Endothelial cell of umbilical vein (primary cell): Measurements from ENCODE around the gene C16orf74. TPM values are rescaled to one million over a fixed set of nuclear protein-coding genes. Genes with fewer than 3 reads are reported as not detected.

ENCODE experiments used
- BruUV-seq: library from RNA; stranded (reverse); fragments of 400-500 nt; replicated peaks from 2 replicates; lab custom pipeline; 2021; lab: Mats Ljungman, UMichigan
- CTCF ChIA-PET: fragments of 300-600, 350-600 bp; sonication (Branson Sonifier 250); formaldehyde crosslinking; loops from one replicate; lab custom pipeline; 2021; ENCODE audit warnings: antibody characterized with exemption, inconsistent platforms; lab: Charles Lee
- POLR2A ChIA-PET: fragments of 300-600, 350-600 bp; sonication (Branson Sonifier 250); formaldehyde crosslinking; loops from one replicate; lab custom pipeline; 2021; ENCODE audit warnings: antibody characterized with exemption, inconsistent platforms; lab: Charles Lee
- DNase-seq: peaks from one replicate; pipeline ENCODE4 v3.0.0-alpha.2; 2011; ENCODE audit warnings: low read depth, low spot score
- FAIRE-seq: peaks from 2 replicates; lab custom pipeline; 2011; peaks lifted over from hg19 to GRCh38; lab: Jason Lieb, UNC
- H2AFZ ChIP-seq: 2 replicates; pipeline ENCODE4 v1.6.0; 2012; ENCODE audit warnings: low read depth, low read length, control low read depth, inconsistent platforms
- H3K27ac ChIP-seq: 2 replicates; pipeline ENCODE4 v1.5.1; 2011; ENCODE audit warnings: low read depth, mild to moderate bottlenecking, control low read depth, low read length, moderate library complexity; ENCODE audit not compliant: insufficient read depth
- H3K27me3 ChIP-seq, 2 experiments: 2 replicates each; pipeline versions ENCODE4 v1.6.0 to v1.6.1; 2011; ENCODE audit warnings: low read length in 2 of 2, mixed read lengths in 1 of 2; ENCODE audit not compliant: control insufficient read depth in 2 of 2, insufficient read depth in 2 of 2
- H3K36me3 ChIP-seq, 2 experiments: 2 replicates in 1 of 2; 3 replicates in 1 of 2; pipeline ENCODE4 v1.5.1; 2011; ENCODE audit warnings: low read length in 2 of 2, mild to moderate bottlenecking in 1 of 2, moderate library complexity in 1 of 2; ENCODE audit not compliant: control insufficient read depth in 2 of 2, insufficient read depth in 2 of 2; ENCODE audit errors: extremely low read depth in 1 of 2
- H3K4me1 ChIP-seq: 3 replicates; pipeline ENCODE4 v1.5.1; 2011; ENCODE audit warnings: mild to moderate bottlenecking, low read length; ENCODE audit not compliant: control insufficient read depth, insufficient read depth; ENCODE audit errors: extremely low read depth
- H3K4me2 ChIP-seq: 2 replicates; pipeline ENCODE4 v1.6.1; 2011; ENCODE audit warnings: low read length, control low read depth, mixed read lengths; ENCODE audit not compliant: insufficient read depth
- H3K4me3 ChIP-seq, 3 experiments: fragments of 200-600 bp in 1 of 3; sonication (generic), shearing (Covaris generic) in 1 of 3; replicated peaks in 1 of 3; 2 replicates each; pipeline ENCODE4 v1.5.1; 2011 to 2016; ENCODE audit warnings: control low read depth in 3 of 3, low read length in 3 of 3, mild to moderate bottlenecking in 2 of 3, inconsistent platforms in 1 of 3, low read depth in 1 of 3, moderate library complexity in 1 of 3; ENCODE audit not compliant: insufficient read depth in 1 of 3
- H3K79me2 ChIP-seq: 2 replicates; pipeline ENCODE4 v1.6.0; 2012; ENCODE audit warnings: low read length, inconsistent platforms; ENCODE audit not compliant: control insufficient read depth, insufficient read depth
- H3K9ac ChIP-seq: replicated peaks from 2 replicates; pipeline ENCODE3; 2011; ENCODE audit warnings: low read length, control low read depth; ENCODE audit not compliant: insufficient read depth; ENCODE audit errors: extremely low read depth
- H3K9me1 ChIP-seq: replicated peaks from 3 replicates; pipeline ENCODE4 v1.6.0; 2011; ENCODE audit warnings: mild to moderate bottlenecking, low read length; ENCODE audit not compliant: control insufficient read depth, insufficient read depth; ENCODE audit errors: extremely low read depth
- H3K9me3 ChIP-seq: replicated peaks from 2 replicates; pipeline ENCODE4 v1.5.1; 2012; ENCODE audit warnings: low read length, inconsistent platforms; ENCODE audit not compliant: control insufficient read depth, insufficient read depth
- H4K20me1 ChIP-seq: replicated peaks from 2 replicates; pipeline ENCODE3; 2011; ENCODE audit warnings: mild to moderate bottlenecking, low read length; ENCODE audit not compliant: control insufficient read depth, insufficient read depth; ENCODE audit errors: extremely low read depth
- EZH2 ChIP-seq: IDR thresholded peaks from 2 replicates; pipeline ENCODE4 v1.6.1; 2012; ENCODE audit warnings: borderline replicate concordance, low read depth, mild to moderate bottlenecking, moderate library complexity, low read length, inconsistent platforms; ENCODE audit not compliant: severe bottlenecking
- FOS ChIP-seq: IDR thresholded peaks from 2 replicates; pipeline ENCODE4 v1.6.1; 2011; ENCODE audit warnings: mild to moderate bottlenecking, low read length, moderate library complexity, borderline replicate concordance; ENCODE audit not compliant: insufficient read depth
- GATA2 ChIP-seq: IDR thresholded peaks from 2 replicates; pipeline ENCODE4 v1.7.0; 2011; ENCODE audit warnings: low read depth, mild to moderate bottlenecking, moderate library complexity, mixed read lengths, low read length; ENCODE audit not compliant: insufficient read length, insufficient read depth
- JUN ChIP-seq: IDR thresholded peaks from 2 replicates; pipeline ENCODE4 v1.6.1; 2011; ENCODE audit warnings: borderline replicate concordance, low read depth; ENCODE audit not compliant: insufficient read length, insufficient read depth
- MAX ChIP-seq: IDR thresholded peaks from 2 replicates; pipeline ENCODE4 v1.6.1; 2011; ENCODE audit not compliant: insufficient read depth, insufficient read length
- MYC ChIP-seq: IDR thresholded peaks from one replicate; pipeline ENCODE4 v1.6.1; 2011; ENCODE audit warnings: mild to moderate bottlenecking, low read depth, low read length
- POLR2A ChIP-seq: IDR thresholded peaks from 2 replicates; pipeline ENCODE4 v1.6.1; 2012; ENCODE audit warnings: low read depth, mild to moderate bottlenecking, control low read depth, low read length
- POLR2AphosphoS5 ChIP-seq: IDR thresholded peaks from 2 replicates; pipeline ENCODE4 v1.6.1; 2012; ENCODE audit warnings: low read depth, mild to moderate bottlenecking, control low read depth, low read length, moderate library complexity; ENCODE audit not compliant: insufficient read depth
- dilution Hi-C: fragments of 300-500 bp; cut with MboI; formaldehyde crosslinking; loops from one replicate; pipeline ENCODE4 v1.15.0; 2019; ENCODE audit warnings: low sequenced_read_pairs; ENCODE audit not compliant: extremely low pct_ligation_motif_present
- intact Hi-C: fragments of 100-400 bp; cut with micrococcal nuclease; formaldehyde crosslinking; loops from one replicate; pipeline ENCODE4 v1.10.0; 2022
- polyA plus RNA-seq, 4 experiments: library from polyadenylated mRNA; depleted of rRNA in 3 of 4; stranded (reverse) in 3 of 4; unstranded in 1 of 4; fragments of >200 nt; gene quantifications; 2 replicates each; pipeline versions ENCODE4 v1.2.1 to v1.2.3, GENCODE V29; 2011 to 2012; ENCODE audit warnings: missing spikeins in 1 of 4
- total RNA-seq: library from RNA; stranded (reverse); gene quantifications from 2 replicates; pipeline ENCODE4 v1.2.3, GENCODE V29; 2021
- TF ChIP-seq, protein P1 (sequence below), 2 donors: IDR thresholded peaks; 1 replicate in 1 of 2; 2 replicates in 1 of 2; pipeline ENCODE4 v1.5.1; 2011; ENCODE audit warnings: low read length in 2 of 2, mild to moderate bottlenecking in 2 of 2, moderate library complexity in 2 of 2, control low read depth in 1 of 2, inconsistent platforms in 1 of 2, low read depth in 1 of 2; ENCODE audit not compliant: insufficient read depth in 1 of 2; ENCODE audit errors: extremely low read depth in 1 of 2

The C16orf74 gene
- total and polyA plus RNA-seq, 2 donors (not counting 3 experiments of a cell fraction or from before 2014, with no cell fraction given) = 12.1 to 38.7 TPM

DNA sequence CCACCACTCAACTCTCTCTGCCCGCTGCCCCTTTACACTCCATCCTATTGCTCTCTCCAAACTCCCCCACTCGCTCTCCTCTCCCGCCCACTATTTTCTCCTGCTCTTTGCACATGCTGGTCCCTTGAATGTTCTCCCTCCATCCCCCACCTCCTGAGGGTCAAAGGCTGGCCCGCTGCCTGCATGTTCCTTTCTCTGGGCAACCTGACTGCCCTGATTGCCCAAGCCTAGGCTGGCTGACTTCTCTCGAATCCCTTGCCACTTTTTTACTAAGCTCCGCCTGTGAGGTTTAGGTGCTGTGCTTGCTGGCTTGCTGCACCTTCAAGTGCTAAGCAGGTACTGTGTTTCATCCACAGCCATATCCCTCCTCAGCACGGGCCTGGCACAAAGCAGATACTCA is 45.7 kb upstream of the C16orf74 start:
- no peaks in the 10 kb centered on the region for H3K9me3 ChIP-seq
- H3K36me3 ChIP-seq = peaks cover 6 to 18% of the 10 kb centered on the region in 2 experiments
- H3K27me3 ChIP-seq = no peaks in the 10 kb centered on the region
- no peak overlapping the region for H3K9ac ChIP-seq
- H4K20me1 ChIP-seq = peaks cover 5% of the 10 kb centered on the region
- TF ChIP-seq JUN = no peak
- H3K4me2 ChIP-seq = no peak overlapping the region
- H2AFZ ChIP-seq = no peak overlapping the region
- dilution Hi-C loops = no loop called here
- peaks cover 15% of the 10 kb centered on the region for H3K4me1 ChIP-seq
- intact Hi-C loops = no loop called here
- CTCF ChIA-PET = interaction anchor here (1.2 kb wide), 1 partner anchor 8 kb away, joined by 4 read pairs; no protein-coding TSS in a partner anchor
- H3K4me3 ChIP-seq = no peak overlapping the region
- peaks cover 96% of the 10 kb centered on the region for H3K79me2 ChIP-seq
- POLR2A ChIA-PET = no interaction called here
- DNase-seq = no peak
- no peak overlapping the region for H3K27ac ChIP-seq
- no peaks in the 10 kb centered on the region for H3K9me1 ChIP-seq
- FAIRE-seq = no peak
- no TSS peak for BruUV-seq

GRCh38 chr16:85796152-85796551 is 45.3 kb upstream of the C16orf74 start:
- Histone ChIP-seq H3K4me3 (no peak overlapping the region), H3K27me3 (no peaks in the 10 kb centered on the region), H2AFZ (no peak overlapping the region), H3K4me1 (peaks cover 17% of the 10 kb centered on the region), H3K36me3 (peaks cover 4 to 14% of the 10 kb centered on the region in 2 experiments), H3K9me1 (no peaks in the 10 kb centered on the region), H3K79me2 (peaks cover 96% of the 10 kb centered on the region), H4K20me1 (peaks cover 5% of the 10 kb centered on the region), H3K27ac (no peak overlapping the region), H3K4me2 (no peak overlapping the region), H3K9ac (no peak overlapping the region), H3K9me3 (no peaks in the 10 kb centered on the region)
- BruUV-seq = no TSS peak
- ChIA-PET POLR2A (no interaction called here), CTCF (no interaction called here)
- DNase-seq (no peak), FAIRE-seq (no peak)
- no peak for TF ChIP-seq POLR2AphosphoS5
- TF ChIP-seq POLR2A = no peak
- no peak for TF ChIP-seq FOS
- TF ChIP-seq JUN = no peak
- TF ChIP-seq, protein P1, sequence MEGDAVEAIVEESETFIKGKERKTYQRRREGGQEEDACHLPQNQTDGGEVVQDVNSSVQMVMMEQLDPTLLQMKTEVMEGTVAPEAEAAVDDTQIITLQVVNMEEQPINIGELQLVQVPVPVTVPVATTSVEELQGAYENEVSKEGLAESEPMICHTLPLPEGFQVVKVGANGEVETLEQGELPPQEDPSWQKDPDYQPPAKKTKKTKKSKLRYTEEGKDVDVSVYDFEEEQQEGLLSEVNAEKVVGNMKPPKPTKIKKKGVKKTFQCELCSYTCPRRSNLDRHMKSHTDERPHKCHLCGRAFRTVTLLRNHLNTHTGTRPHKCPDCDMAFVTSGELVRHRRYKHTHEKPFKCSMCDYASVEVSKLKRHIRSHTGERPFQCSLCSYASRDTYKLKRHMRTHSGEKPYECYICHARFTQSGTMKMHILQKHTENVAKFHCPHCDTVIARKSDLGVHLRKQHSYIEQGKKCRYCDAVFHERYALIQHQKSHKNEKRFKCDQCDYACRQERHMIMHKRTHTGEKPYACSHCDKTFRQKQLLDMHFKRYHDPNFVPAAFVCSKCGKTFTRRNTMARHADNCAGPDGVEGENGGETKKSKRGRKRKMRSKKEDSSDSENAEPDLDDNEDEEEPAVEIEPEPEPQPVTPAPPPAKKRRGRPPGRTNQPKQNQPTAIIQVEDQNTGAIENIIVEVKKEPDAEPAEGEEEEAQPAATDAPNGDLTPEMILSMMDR (IDR thresholded peaks at IDR 0.05; ENCODE audit: extremely low read depth in 1 of 2, insufficient read depth in 1 of 2, low read depth in 1 of 2, low read length in 2 of 2) = no peak
- TF ChIP-seq GATA2 = no peak
- TF ChIP-seq MYC = no peak
- TF ChIP-seq MAX = no peak
- no peak for TF ChIP-seq EZH2
- intact Hi-C loops (no loop called here), dilution Hi-C loops (no loop called here)
